SHP77 (cell line): Measurements from ENCODE around the gene RPTOR.

Experiments used
- DNase-seq, 2 experiments: peaks; one replicate each; lab custom pipeline; 2025; lab: John Stamatoyannopoulos, UW

RPTOR gene

GRCh38 chr17:80878876-80879722 lies 334.5 kb downstream of the RPTOR start:
- DNase-seq = no peak

DNA sequence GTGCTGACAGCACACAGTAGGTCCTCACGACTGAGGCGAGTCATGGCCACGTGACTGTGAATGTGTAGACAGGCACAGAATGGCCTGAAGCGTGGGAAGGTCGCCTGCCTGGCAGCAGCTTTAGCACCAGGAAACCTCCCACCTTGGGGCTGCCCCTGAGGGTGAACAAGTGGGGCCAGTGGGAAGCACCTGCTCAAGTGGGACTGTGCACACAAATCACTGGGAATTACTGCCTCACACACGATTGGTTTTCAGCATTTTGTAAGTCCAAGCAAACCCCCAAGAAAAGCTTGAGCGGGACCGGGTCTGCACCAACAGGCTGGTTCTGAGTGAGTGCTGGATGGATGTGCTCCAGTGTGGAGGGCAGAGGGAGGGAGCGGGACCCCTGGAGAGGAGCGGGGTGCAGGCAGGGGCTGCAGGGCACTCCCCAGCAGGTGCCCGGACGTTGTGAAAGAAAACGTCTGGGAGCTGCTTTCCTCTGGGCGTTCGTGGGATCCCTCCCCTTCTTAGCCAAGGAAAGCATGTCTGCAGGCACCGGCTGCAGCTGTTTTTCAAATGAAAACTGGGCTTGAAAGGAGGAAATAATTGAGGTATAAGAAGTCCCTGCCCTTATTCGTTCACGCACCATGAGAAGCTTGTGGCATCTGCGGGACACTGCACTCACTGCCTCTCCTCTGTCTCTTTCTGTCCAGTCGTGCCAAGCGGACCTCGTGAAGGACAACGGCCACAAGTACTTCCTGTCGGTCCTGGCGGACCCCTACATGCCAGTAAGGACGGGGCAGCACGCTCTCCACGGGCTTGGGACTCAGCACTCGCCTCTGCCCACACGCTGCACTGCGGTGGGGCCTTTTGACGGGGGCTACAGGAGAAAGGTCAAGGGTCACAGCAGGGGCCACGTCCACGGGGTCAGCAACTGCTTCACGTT lies 335.3 kb downstream of the RPTOR start:
- no peak for DNase-seq

- DNase-seq = no peak
These were observed 336.0 kb downstream of the RPTOR start for GRCh38 chr17:80880648-80880985.

- DNase-seq = no peak
These were observed 336.7 kb downstream of the RPTOR start for GRCh38 chr17:80881306-80881705.

GRCh38 chr17:80882323-80882722 lies 337.7 kb downstream of the RPTOR start:
- DNase-seq = no peak

GRCh38 chr17:80882926-80883685 lies 338.5 kb downstream of the RPTOR start:
- no peak for DNase-seq

GRCh38 chr17:80883831-80884735 lies 339.4 kb downstream of the RPTOR start:
- DNase-seq = no peak

DNA sequence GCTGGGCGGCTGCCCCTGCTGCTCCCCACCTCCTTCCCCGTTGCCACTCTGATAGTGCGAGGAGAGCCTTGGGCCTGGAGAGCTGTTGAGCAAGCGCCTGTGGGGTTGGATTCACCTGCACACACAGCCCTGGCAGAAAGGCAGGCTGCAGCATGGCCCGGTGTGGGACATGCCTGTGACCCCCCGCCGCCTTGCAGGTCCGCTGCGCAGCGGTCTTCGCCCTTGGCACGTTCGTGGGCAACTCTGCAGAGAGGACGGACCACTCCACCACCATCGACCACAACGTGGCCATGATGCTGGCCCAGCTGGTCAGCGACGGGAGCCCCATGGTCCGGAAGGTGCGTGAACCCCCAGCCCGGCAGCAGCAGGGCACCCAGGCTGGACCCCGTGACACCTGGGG lies 340.2 kb downstream of the RPTOR start:
- no peak for DNase-seq

DNA sequence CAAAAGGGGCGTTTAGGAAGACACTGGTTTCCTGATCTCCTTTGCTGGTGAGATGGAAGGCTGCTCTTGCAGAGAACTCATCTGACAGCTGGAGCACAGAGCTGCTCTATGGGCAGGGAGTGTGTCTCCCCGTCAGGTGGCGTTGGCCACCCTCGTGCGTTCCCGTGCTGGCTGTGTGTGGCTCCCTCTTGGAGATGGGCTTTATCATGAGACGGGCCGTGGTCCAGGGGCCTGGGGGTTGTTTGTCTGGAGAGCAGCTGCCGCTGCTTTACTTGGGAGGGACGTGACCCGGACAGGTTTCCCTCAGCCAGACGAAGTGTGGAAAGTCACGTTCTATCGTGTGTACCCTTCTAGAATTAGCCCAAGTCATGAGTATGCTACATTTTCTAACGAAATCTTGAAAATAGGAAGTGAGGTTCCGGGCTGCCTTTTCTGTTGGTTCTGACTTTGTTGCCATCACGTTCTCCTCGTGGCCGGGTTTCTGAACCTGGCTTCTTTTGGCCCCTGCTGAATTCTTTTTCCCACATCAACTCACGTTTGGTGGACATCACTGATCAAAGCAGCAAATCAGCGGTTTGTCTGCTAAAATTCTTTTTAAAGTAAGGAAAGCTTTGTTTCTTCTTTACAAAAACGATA lies 341.4 kb downstream of the RPTOR start:
- DNase-seq = no peak

DNA sequence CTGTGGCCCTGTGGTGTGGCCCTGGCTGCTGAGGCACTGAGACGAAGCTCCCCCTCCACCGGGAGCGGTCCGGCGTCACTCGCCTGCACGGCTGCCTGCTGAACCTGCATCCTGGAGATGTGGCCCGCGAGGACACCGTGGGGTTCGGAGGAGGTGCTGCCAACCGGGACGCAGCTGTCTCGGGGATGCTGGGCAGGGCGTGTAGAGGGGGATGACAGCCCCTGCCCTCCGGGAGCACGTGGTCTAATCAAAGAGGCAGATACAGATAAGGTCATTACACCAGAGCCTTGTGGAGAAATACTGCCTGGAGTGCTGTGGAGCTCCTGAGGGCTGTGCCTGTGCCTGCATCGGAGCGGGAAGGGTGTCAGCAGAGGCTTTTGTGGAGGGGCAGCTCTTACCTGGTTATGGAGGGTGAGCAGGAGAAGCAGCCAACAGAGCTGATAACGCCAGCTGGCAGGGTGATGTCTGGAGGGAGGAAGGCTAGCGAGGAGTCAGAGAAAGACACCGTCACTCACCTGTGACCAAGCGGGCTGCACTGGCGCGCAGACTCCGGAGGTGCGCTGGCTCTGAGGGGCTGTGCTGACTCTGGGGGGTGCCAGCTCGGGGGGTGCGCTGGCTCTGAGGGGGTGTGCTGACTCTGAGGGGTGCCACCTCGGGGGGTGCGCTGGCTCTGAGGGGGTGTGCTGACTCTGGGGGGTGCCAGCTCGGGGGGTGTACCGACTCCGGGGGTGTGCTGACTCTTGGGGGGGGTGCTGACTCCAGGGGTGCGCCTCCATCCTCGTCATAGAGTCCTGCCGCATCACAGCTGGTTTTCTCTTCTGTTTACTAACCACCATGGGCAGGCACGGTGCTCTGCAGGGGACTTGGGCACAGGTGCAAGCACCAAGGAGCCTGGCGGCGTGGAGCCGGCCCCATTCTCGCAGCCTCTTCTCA lies 342.3 kb downstream of the RPTOR start:
- no peak for DNase-seq

DNA sequence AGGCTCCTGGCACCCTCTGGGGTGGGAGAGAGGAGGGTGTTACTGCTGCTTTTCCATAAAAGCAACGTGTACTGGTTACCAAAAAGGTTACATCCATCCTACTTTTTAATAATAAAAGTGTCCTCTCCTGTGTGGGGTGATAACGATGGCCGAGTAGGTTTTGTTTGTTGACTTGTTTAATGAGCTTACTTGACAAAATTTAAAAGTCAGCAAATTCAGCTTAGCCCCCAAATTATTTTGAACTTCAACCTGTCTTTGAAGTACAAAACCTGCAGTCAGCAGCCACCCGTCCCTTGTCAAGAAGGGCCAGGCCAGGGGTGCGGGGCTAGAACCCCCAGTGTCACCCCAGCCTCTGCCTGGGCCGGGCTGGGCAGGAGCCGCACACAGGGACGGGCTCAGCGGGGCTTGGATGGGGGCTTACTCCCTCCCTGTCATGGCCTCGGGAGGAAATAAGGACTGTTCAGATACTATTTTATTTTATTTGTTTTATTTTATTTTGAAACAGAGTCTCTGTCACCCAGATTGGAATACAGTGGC lies 343.1 kb downstream of the RPTOR start:
- no peak for DNase-seq

GRCh38 chr17:80888276-80889160 lies 343.9 kb downstream of the RPTOR start:
- DNase-seq = no peak

DNA sequence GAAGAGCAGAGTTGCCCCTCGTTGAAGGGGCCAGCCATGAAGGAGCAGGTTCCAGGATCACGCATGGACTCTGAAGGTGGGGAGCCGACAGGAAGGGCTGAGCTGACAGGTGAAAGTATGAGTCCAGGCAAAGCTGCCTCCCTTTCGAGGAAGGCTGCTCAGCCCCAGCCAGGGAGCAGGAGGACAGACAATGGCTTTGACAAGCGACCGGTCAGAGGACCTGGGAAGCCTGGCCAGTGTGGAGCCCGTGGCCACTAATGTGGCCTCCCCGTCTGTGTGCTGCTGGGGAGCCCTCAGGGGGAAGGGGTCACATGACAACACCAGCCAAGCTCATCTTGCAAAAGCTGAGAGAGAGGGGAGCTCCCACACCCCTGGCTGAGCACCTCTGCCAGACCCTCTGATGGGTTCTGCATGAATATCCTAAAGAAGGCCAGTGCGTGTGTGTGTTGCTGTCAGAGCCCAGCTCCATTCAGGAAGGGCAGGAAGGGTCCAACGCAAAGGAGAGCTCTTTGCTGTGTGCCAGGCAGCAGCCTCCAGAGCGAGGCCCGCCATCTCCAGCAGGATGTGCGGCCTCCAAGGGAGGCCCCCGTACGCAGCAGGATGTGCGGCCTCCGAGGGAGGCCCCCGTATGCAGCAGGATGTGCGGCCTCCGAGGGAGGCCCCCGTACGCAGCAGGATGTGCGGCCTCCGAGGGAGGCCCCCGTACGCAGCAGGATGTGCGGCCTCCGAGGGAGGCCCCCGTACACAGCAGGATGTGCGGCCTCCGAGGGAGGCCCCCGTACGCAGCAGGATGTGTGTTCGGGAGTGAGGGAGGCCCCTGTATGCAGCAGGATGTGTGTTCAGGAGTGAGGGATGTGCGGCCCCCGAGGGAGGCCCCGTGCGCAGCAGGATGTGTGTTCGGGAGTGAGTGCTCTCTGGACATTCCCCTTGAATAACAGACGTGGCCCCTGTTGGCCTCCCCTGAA lies 344.9 kb downstream of the RPTOR start:
- DNase-seq = no peak

- no peak for DNase-seq
These were observed 345.7 kb downstream of the RPTOR start for GRCh38 chr17:80890196-80890920.

- DNase-seq = no peak
These were observed 346.3 kb downstream of the RPTOR start for GRCh38 chr17:80890921-80891396.

- peak in 1 of 2 experiments; percentile 42 for DNase-seq
These were observed 346.9 kb downstream of the RPTOR start for GRCh38 chr17:80891397-80892018.
